GM18505 (cell line): ENCODE measurements around the gene C2CD2.

ENCODE experiments used
- ATAC-seq: cut with Tn5 transposase; IDR thresholded peaks from one replicate; pipeline ENCODE4 v1.9.1; 2021; ENCODE audit not compliant: unreplicated experiment
- POLR2A ChIP-seq: IDR thresholded peaks from 4 replicates; pipeline ENCODE4 v1.6.1; 2011; ENCODE audit warnings: borderline replicate concordance; ENCODE audit not compliant: insufficient read depth, insufficient read length; ENCODE audit errors: extremely low read depth

C2CD2 gene

DNA sequence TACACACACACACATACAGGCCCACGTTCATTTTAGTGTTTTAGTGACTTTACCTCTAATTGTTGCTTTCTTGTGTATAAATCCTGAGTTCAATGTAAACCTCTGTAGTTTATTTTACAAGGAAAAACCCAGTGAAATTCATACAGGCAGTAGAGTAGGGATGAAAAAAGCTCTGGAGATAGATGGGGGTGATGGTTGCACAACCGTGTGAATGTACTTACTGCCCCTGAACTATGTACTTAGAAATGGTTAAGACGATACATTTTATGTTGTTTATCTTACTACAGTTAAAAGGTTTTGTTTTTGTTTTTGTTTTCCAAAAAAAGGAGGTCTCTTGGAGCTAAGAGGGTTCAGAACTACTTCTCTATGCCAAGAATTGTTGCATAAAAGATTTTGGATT, 45.0 kb downstream of the C2CD2 start:
- no peak for TF ChIP-seq POLR2A
- no peak for ATAC-seq

DNA sequence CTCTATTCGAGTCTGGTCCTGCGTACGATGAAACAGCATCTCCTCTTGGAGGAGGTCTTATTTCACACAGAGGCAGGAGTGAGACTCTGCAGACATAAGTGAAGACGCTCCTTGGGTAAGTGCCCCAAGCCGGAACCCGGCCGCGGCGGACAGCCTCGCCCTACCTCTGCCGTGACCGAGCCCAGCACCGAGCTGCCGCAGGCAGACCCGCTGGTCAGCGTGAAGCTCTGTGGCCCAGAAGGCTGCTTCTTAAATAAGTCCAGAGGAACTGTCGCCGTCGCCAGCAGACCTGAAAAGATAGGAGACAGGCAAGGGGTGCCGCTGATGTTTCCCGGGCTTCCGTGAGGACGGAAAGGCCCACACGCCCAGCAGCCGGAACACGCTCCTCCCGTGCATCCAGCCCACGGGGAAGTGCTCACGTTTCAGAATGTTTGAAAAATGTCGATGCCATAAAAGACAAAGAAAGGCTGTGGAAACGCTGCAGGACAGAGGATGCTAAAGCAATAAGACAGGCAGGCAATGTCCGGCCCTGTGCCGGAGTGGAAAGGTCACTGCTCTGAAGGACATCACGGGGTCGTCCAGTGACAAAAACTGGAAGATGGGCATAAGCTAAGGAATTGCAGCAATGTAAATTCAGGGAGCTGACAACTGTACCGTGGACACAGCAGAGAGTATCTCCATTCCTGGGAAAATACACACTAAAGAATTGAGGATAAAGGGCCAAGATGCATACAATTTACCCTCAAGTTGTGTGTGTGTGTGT, 46.1 kb downstream of the C2CD2 start:
- no peak for ATAC-seq
- TF ChIP-seq POLR2A: no peak

DNA sequence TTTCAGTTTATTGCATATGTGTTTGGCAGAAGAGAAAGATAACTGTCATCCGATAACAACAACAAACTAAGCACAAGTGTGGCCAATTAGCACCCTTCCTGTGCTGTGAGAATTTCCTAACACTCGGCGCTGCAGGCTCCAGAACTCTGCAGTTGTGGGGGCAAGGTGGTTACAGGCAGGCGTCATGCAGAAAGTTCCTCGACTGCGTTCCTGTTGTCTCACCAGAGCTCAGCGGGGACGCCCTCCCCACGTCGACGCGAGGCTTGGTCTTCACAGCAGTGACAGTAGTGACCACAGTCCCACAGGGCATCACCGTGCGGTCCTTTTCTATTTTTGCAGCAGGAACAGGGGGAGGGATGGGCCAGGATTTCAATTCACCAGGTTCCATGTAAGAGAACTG, 47.0 kb downstream of the C2CD2 start:
- TF ChIP-seq POLR2A: no peak
- ATAC-seq: no peak

DNA sequence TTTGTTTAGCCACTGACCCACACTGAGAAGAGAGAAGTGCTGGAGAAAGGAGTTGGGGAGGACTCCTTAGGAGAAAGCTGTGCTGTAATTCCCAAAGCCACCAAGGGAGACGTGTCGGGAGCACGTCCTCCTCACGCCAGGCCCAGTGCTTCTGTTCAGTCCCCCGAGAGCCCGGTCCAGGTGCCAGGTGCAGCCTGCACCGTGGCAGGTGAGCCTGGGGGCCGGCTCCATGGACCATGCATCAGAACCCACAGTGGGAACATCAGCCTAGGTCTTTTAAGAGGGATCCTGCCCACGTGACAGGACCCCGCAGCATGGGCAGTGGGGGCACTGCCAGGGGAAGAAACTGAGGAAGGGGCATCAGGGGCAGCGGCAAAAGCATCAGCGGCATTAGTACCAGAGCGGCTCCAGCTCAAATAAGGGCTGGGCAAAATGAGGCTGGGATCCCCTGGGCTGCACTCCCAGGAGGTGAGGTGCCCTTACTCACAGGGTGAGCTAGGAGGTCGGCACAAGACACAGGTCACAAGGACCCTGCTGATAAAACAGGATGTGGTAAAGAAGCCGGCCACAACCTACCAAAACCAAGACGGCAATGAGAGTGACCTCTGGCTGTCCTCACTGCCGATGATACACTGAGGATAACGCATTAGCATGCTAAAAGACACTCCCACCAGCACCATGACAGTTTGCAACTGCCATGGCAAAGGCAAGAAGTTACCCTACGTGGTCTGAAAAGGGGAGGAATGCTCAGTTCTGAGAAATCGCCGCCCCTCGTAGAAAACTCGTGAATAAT, 50.1 kb downstream of the C2CD2 start:
- no peak for TF ChIP-seq POLR2A

DNA sequence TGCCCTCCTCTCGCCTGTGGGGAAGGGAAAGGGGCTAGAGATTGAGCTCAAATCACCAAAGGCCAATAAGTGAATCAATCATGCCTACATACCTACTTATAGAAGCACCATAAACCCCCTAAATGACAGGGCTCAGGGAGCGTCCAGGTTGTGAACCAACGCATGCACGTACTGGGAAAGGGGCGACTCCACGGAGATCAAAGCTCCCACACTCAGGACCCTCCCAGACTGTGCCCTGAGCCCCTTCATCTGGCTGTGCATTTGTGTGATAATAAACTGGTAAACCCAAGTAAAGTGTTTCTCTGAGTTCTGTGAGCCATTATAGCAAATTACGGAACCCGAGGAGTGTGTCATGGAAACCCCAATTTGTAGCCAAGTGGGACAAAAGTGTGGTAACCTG, 50.9 kb downstream of the C2CD2 start:
- no peak for TF ChIP-seq POLR2A
- ATAC-seq: no peak

More for the DNA sequence above, 50.1 kb downstream of the C2CD2 start:
- no peak for ATAC-seq

DNA sequence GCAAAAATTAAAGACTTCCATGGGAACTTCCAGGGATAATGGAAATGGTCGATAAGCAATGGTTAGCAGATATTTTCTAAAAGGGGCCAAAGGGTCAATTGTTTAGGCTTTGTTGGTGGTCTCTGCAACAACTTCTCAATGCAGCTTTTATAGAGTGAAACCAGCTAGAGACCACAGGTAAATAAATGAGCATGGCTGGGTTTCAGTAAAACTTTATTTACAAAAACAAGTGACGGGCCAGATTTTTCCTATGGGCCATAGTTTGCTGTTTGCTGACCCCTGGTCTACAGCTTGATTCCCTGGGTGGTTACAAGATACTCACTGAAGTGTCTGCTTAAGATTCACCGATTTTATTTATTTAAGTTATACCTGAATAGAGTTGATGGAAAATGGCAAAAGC, 52.0 kb downstream of the C2CD2 start:
- TF ChIP-seq POLR2A: no peak
- ATAC-seq: no peak

DNA sequence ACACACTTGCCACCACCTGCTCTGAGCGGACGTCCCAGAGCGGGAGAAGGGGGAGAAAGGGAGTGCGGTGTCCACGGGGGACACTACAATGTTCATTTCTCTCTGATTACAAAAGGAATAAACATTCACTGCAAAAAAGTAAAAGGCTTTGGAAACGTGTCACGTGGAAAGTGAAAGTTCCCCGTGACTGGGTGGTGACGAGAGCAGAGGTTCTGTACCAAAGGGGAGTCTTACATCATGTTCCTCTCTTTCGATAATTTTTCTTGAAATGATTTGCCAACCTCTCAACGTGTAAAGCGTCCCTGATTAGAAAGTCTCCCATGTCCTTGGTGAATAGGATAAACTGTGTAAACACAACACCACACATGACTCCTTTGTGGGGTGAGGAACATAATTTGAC, 52.7 kb downstream of the C2CD2 start:
- no peak for ATAC-seq

DNA sequence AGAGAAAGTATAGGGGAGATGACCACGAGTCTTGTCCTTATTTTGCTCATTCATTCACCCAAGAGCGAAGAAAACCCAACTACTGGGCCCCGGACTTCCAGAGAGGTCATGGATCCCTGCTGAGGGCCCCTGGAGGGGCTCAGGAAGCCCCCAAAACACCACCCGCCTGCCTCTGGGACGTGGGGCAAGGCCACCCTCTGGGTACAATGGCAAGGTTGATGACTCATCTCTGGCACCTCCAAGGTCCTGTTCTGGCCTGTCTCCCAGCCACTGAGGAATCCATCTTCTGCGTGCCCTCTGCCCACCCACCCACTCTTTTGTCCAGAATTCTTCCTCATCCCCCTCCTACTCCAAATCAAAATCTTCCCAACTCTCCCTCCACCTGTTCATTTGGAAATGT, 53.4 kb downstream of the C2CD2 start:
- TF ChIP-seq POLR2A: no peak

More for the DNA sequence above, 52.7 kb downstream of the C2CD2 start:
- TF ChIP-seq POLR2A: no peak

DNA sequence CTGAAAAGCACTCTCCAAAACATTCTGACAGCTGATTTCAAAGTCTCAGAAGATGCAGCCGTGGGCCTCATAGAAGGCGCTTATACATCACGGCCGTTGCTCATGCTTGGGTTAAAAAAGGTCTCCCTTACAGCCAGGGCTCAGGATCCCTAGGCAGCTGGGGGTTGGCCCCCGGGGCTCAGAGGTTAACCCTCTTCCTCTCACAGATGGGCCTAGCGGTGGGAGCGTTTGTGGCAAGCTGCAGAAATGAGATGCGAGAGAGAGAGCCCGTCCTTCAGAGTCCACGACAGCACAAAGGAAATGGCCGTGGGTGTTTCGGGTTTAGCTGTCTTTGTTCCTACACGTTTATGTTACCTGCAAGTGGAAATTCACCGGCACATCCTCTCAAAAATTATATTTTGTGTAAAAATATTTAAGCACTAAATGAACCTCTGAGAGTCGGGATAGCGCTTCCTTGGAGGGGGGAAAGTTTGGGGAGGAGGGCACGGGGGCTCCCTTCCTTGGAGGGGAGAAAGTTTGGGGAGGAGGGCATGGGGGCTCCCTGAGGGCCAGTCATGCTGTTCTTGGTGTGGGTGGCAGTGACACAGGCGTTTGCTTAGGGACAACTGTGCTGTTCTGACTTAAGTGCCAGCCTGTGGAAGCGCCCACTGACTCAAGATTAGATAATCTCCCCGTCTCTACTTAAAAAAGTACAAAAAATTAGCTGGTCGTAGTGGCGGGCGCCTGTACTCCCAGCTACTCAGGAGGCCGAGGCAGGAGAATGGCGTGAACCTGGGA, 54.2 kb downstream of the C2CD2 start:
- TF ChIP-seq POLR2A: no peak
- ATAC-seq: no peak

More for the DNA sequence above, 53.4 kb downstream of the C2CD2 start:
- no peak for ATAC-seq

DNA sequence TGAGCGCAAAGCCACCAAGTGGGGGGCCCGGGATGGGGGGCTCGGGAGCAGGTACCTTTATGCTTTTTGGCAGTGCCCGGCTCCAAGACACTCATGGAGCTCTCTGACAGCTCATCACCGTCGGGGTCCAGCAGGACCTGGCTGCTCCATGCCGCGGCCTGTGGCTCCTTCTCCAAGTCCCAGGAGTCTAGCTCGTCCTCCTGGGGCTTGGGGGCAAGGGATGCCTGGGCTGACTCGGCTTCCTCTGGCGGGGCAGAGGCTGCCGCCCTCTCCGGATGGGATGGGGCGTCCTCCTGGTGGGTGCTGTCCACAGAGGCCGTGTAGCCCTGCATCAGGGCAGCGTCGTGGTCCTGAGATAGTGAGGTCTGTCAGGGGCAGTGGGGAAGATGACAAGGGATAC, 54.8 kb downstream of the C2CD2 start:
- ATAC-seq: no peak
- TF ChIP-seq POLR2A: no peak

DNA sequence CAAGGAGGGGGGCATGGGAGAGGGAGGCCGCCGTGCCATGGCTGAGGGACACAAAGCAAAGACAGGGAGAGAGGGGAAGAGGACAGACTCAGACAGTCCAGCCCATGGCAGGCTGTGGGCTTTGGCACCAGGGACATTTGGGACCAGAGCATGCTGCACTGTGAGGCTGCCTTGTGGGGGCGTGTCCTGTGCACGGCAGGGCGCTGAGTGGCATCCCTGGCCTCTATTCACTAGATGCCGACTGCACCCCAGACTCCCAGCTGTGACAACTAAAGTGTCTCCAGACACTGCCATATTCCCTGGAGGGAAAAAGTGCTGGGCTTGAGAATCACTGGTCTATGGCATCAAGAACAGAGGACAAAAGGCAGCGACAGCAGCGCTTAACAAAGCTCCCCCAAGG, 56.1 kb downstream of the C2CD2 start:
- no peak for TF ChIP-seq POLR2A
- no peak for ATAC-seq

DNA sequence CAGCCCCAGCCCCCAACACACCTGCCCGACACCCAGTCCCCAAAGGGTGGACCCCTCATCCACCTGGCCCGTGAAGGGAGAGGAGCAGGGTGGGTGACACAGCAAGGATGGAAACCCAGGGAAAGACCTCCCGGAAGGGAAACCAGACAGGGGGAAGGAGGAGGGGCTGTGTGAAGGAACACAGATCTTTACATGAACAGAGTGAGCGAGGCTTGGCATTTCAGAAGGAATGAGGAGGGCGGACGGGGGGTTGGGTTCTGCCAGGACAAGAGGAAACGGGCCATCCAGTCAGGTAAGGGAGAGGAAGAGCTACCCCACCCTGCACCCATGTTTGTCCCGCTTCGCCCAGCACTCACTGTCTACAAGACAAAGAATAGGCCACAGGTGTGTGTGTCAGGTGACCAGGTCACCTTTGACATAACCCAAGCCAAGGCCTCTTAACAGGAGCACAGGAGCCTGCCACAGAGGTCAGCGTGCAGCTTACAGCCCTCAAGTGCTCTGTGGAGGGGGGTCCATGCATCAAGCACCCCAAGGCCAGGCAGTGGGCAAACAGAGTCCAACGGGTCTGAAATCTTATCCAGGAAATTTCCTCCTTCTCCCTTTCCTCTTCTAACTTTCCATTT, 56.7 kb downstream of the C2CD2 start:
- TF ChIP-seq POLR2A: no peak
- no peak for ATAC-seq
